SW480 (cell line): ENCODE data around the gene CTSL.
"Not testable (repeated sequence)": the region's sequence is repeated elsewhere in the genome, so short reads cannot be mapped to it uniquely, and the experiment has no call there.

ENCODE experiments used
- DNase-seq: peaks from one replicate; pipeline ENCODE4 v3.0.0-alpha.2; 2016; ENCODE audit warnings: low spot score

CTSL gene

DNA sequence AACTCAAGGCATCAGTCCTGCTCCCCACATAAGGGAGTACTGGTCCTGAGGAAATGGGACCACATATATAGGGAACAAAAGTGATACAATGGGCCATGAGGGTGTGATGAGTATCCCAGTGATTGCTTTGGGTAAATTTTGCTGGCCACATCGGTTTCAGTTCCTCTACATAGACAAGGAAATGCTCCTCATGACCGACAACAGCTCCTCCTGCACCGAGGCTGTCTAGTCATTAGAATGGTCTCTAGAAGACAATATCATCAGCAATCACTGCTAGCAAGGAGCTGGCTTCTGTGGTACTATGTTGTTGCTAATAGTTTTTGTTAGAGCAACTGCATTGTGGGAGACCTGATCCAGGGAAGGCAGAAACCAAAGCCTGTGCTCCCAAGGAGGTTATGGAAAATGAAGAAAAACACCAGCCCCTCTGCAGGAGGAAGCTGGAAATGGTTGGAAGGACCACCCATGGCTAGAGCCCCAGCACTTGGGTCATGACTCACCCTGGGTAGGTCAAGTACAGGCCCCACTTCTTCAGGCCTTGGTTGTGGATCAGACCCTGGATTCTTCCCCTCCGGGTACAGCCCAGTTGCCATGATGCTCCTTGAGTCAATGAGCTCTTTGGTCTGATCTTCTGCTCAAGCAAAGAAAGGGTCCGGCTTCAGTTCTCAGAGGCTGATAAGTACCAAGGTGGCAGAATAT is 3.4 kb upstream of the CTSL start:
- DNase-seq = no peak

- no peak for DNase-seq
Measured at GRCh38 chr9:87725356-87725899, 491 bp upstream of the CTSL start.

DNA sequence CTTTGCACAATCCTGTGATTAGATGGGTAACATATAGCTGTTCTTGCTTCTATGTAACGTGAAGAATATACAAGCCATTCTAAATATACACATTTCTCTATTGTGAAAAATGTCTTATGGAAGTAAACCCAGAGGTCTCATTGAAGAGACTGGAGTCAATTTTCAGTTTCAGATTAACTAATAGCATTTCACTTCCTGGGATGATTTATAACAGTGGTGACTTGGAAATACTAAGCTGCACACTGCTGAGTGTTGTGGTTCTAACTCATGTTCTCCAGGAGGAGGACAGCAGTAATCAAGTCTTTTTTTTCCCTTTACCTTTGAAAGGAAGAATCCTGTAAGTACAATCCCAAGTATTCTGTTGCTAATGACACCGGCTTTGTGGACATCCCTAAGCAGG is 3.3 kb downstream of the CTSL start:
- no peak for DNase-seq

DNA sequence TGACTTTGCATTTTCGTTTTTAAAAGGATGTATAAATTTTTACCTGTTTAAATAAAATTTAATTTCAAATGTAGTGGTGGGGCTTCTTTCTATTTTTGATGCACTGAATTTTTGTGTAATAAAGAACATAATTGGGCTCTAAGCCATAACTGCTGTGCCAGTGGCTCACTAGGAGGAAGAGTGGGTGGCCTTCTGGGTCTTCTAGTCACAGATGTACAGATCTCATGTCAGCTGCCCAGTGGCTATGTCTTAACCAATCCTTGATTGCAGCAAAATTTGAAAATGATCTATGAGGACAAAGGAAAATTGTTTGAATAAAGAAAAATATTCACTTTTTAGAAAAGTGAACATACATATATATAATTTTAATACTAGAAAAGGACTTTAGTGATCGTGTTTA is 5.4 kb downstream of the CTSL start:
- DNase-seq = no peak

GRCh38 chr9:87732344-87732743 is 6.4 kb downstream of the CTSL start:
- DNase-seq = no peak

- DNase-seq = no peak
Measured at GRCh38 chr9:87732756-87733155, 6.8 kb downstream of the CTSL start.

GRCh38 chr9:87733273-87734052 is 7.5 kb downstream of the CTSL start:
- DNase-seq = no peak

DNA sequence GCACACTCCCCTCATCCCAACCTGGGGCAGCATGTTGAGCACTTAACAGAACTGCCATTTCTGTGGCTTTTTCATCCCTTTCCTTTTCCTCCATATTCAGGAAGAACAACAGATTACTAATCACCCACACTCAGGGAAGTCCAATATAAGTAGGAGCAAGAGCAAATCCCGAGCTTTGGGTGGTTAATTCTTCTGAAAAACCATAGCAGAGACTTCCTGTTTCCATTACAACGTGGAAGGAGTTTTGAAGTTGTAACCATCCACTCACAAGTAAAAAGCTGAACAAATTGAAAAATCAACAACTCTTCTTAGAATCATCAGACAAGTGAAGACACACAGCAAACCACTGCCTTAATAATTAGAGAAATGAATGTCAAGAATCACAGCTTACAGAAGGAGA is 8.2 kb downstream of the CTSL start:
- DNase-seq = no peak

GRCh38 chr9:87739546-87739945 is 13.6 kb downstream of the CTSL start:
- no peak for DNase-seq

DNA sequence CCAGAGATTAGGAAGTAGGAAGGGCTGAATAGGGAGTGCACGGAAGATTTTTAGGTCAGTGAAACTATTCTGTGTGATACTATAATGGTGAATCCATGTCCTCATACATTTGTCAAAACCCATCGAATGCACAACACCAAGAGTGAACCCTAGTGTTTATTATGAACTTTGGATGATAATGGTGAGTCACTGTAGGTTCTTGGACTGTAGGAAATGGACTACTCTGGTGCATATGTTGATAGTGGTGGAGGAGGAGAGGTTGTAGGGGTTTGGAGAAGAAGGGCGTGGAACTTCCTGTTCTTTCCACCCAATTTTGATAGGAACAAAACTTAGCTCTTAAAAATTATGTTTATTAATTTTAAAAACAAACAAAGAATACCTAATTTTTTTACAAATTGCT is 14.3 kb downstream of the CTSL start:
- no peak for DNase-seq

DNA sequence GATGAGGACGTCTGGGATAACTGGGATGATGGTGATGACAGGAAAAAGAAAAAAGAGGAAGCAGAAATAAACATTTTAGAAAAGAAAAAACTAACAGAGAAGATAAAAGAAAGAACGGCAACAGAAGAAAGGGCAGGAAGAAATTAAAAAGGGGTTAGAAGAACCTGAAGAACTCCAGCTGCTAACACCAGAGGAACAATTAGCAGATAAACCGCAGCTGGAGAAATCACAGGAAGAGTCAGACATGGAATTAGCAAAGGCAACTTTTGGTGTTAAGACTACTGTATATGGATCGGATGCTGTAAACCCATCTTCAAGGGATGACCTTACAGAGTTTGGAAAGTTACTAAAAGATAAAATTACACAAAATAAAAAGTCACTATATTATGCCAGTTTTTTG is 15.4 kb downstream of the CTSL start:
- DNase-seq = no peak

DNA sequence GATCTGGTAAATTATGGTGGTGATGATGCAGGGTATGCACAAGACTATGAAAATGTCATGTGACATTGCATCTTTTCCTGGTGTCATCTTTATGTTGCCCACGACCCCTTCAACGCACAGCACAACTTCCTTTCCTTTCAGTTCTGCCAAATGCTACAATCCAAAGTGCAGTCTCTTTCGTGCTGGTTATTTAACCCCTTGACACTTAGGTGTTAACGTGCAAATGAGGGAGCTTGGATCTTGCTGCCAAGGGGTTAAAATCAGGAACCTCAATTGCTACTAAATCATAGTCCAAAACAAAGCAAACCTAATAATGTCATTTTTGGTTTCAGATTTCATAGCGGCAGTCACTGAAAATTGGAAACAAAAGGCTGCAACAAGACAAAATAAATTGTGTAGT is 16.0 kb downstream of the CTSL start:
- DNase-seq = no peak

DNA sequence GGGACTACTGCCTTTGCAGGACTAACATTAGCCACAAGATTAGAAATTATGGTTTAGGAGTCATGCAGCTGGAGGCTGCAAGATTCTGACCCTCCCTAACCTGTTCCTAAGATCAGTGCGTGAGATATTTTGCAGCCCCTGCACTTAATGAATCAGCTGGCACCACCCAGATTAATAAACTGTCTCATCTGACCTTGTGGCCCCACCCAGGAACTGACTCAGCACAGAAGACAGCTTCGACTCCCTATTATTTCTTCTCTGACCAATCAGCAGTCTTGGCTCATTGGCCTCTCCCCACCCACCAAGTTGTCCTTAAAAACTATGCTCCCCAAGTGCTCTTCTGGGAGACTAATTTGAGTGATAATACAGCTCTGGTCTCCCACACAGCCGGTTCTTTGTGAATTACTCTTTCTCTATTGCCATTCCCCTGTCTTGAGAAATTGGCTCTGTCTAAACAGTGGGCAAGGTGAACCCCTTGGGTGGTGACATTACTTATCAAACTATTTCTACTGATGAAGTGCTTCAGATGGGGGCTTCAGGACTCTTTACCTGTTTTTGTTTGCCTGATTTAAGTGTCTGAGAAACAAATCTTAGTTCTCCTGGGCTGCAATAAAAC is 17.0 kb downstream of the CTSL start:
- peak; percentile 8 for DNase-seq

DNA sequence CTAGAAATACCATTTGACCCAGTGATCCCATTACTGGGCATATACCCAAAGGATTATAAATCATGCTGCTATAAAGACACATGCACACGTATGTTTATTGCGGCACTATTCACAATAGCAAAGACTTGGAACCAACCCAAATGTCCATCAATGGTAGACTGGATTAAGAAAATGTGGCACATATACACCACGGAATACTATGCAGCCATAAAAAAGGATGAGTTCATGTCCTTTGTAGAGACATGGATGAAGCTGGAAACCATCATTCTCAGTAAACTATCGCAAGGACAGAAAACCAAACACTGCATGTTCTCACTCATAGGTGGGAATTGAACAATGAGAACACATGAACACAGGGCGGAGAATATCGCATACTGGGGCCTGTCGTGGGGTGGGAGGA is 18.3 kb downstream of the CTSL start:
- not testable (repeated sequence) for DNase-seq

DNA sequence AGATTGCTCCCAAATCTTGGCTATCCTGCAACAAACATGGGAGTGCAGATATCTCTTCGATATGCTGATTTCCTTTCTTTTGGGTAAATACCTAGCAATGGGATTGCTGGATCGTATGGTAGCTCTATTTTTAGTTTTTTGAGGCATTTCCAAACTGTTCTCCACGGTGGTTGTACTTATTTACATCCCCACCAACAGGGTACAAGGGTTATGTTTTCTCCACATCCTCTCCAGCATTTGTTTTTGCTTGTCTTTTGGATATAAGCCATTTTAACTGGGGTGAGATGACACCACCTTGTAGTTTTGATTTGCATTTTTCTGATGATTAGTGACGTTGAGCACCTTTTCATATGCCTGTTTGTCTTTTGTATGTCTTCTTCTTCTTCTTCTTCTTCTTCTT is 20.3 kb downstream of the CTSL start:
- DNase-seq = no peak

DNA sequence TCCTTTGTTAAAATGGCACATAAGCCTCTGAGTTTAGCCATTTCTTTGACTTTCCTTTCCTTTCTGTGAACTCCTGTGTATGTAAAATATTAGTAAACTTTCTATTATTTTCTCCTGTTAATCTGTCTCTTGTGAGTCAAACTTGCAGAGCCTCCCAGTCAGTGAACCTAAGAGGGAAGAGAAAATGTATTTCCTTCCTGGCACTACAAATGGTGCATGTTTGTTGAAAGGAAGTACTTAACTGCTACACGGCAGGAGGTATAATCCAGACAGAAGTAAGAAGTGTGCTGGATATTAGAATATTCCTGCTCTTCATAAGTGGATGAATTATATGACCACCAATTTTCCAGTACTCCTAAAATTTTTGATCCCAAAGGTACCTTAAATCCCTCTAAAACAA is 23.0 kb downstream of the CTSL start:
- DNase-seq = no peak

GRCh38 chr9:87749335-87750035 is 23.6 kb downstream of the CTSL start:
- DNase-seq = no peak

GRCh38 chr9:87750726-87751125 is 24.8 kb downstream of the CTSL start:
- no peak for DNase-seq

DNA sequence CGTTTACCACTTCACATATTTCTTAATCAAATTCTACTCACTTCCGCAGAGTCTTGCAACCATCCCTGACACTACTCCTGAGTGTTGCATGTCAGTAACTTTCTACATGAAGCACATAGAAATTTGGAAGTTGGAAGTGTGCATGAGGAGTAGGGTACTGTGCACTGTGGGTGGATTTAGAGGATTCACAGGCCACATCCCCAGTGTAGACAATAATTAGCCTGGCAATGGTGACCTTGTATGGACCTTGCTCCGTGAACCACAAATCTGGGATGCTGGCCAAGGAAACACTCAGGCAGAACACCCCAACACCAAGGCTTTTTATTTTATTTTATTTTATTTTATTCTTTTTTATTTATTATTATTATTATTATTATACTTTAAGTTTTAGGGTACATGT is 25.5 kb downstream of the CTSL start:
- no peak for DNase-seq

GRCh38 chr9:87751868-87752267 is 25.9 kb downstream of the CTSL start:
- no peak for DNase-seq

DNA sequence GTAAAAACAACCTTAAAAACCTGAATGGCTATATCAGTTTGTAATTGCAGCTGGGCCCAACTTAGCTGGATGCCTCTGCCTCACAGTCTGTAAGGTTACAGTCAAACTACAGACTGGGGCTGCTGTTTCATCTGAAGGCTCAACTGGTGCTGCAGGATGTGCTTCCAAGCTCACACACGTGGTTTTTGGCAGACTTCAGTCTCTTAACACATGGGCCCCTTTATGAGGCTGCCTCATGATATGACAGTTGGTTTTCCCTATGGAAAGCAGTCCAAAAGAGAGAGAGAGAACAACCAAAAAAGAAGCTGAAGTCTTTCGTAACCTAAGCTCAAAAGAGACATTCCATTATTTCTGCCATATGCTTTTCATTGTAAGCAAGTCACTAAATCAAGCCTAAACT is 27.4 kb downstream of the CTSL start:
- DNase-seq = no peak

- not testable (repeated sequence) for DNase-seq
Measured at GRCh38 chr9:87758330-87758729, 32.4 kb downstream of the CTSL start.
